SU-DHL-6 (cell line): Measurements from ENCODE around the gene ST7.

Source experiments
- H2AFZ ChIP-seq: fragments of 200-600 bp; sonication (generic); 2 replicates; pipeline ENCODE4 v1.6.1; 2014; ENCODE audit warnings: low read depth, mild to moderate bottlenecking, moderate library complexity, mixed read lengths, antibody characterized with exemption, low read length; ENCODE audit not compliant: severe bottlenecking
- H3F3A ChIP-seq: fragments of 200-600 bp; shearing (Covaris generic); 2 replicates; pipeline ENCODE4 v1.6.0; 2016; ENCODE audit warnings: antibody characterized with exemption, mild to moderate bottlenecking; ENCODE audit not compliant: insufficient read depth
- H3K27ac ChIP-seq: fragments of 200-600 bp; sonication (generic); 2 replicates; pipeline ENCODE4 v1.5.1; 2016; ENCODE audit warnings: low read depth, mild to moderate bottlenecking, low read length, moderate library complexity, mixed read lengths
- H3K27me3 ChIP-seq: fragments of 200-600 bp; sonication (generic), shearing (Covaris generic); 2 replicates; pipeline ENCODE4 v1.6.0; 2014; ENCODE audit warnings: mild to moderate bottlenecking, low read length
- H3K36me3 ChIP-seq: fragments of 200-600 bp; sonication (generic); 2 replicates; pipeline ENCODE4 v1.6.1; 2014; ENCODE audit warnings: mild to moderate bottlenecking, low read length, mixed read lengths
- H3K4me2 ChIP-seq: fragments of 300-600, 200-600 bp; shearing (Covaris generic), sonication (generic); 2 replicates; pipeline ENCODE4 v1.6.0; 2014; ENCODE audit warnings: low read length, low read depth, mild to moderate bottlenecking; ENCODE audit not compliant: poor library complexity, severe bottlenecking
- H3K4me3 ChIP-seq: fragments of 200-600 bp; sonication (generic); 2 replicates; pipeline ENCODE4 v1.5.1; 2014; ENCODE audit warnings: antibody characterized with exemption, low read length, mild to moderate bottlenecking, mixed read lengths; ENCODE audit not compliant: insufficient read depth, poor library complexity, severe bottlenecking
- H3K79me2 ChIP-seq: fragments of 200-600 bp; sonication (generic); 2 replicates; pipeline ENCODE4 v1.6.1; 2014; ENCODE audit warnings: mild to moderate bottlenecking, low read length, moderate library complexity; ENCODE audit not compliant: insufficient read depth
- H3K9ac ChIP-seq: fragments of 200-600 bp; sonication (generic); 2 replicates; pipeline ENCODE4 v1.7.0; 2014; ENCODE audit warnings: mild to moderate bottlenecking, low read length
- H3K9me2 ChIP-seq: fragments of 200-600 bp; sonication (generic); replicated peaks from 2 replicates; pipeline ENCODE4 v1.6.1; 2014; ENCODE audit warnings: low read length; ENCODE audit not compliant: insufficient read depth
- H3K9me3 ChIP-seq: fragments of 200-600 bp; sonication (generic); 2 replicates; pipeline ENCODE4 v1.6.1; 2014; ENCODE audit warnings: low read length, mixed read lengths; ENCODE audit not compliant: insufficient read depth
- H4K20me1 ChIP-seq: fragments of 200-600 bp; sonication (generic); 2 replicates; pipeline ENCODE4 v1.6.1; 2014; ENCODE audit warnings: low read depth, mild to moderate bottlenecking, antibody characterized with exemption, low read length, moderate library complexity, mixed read lengths
- EZH2phosphoT487 ChIP-seq: fragments of 200-600 bp; sonication (generic), shearing (Covaris generic); conservative IDR thresholded peaks from 2 replicates; pipeline ENCODE4 v1.6.1; 2018; ENCODE audit warnings: mild to moderate bottlenecking, antibody characterized with exemption, low read length, moderate library complexity, mixed read lengths
- TF ChIP-seq, protein P1 (sequence below): fragments of 200-600 bp; sonication (generic); IDR thresholded peaks from one replicate; pipeline ENCODE4 v1.5.1; 2017; ENCODE audit warnings: antibody characterized with exemption, mild to moderate bottlenecking, low read length, moderate library complexity; ENCODE audit not compliant: insufficient read depth, poor library complexity, severe bottlenecking

Gene ST7

DNA sequence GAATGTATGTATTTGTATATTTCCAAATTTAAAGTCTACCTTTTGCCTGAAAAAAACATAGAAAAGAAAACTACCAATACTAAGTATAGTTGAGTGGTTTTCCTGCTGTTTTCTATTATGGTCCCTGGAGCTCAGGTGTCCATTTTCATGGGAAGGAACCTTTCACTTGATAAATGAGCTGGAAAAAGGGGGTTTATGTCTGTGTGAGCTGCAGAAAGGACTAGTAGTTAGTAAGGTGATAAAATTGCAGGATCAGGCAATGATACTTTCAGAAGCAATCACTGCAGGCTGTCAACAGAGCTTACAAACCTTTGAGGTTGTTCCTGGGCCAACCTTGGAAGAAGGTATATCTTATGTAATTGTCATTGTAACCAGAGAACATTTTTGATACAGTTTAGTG lies 48.0 kb downstream of the ST7 start:
- no peak for TF ChIP-seq EZH2phosphoT487
- TF ChIP-seq, protein P1, sequence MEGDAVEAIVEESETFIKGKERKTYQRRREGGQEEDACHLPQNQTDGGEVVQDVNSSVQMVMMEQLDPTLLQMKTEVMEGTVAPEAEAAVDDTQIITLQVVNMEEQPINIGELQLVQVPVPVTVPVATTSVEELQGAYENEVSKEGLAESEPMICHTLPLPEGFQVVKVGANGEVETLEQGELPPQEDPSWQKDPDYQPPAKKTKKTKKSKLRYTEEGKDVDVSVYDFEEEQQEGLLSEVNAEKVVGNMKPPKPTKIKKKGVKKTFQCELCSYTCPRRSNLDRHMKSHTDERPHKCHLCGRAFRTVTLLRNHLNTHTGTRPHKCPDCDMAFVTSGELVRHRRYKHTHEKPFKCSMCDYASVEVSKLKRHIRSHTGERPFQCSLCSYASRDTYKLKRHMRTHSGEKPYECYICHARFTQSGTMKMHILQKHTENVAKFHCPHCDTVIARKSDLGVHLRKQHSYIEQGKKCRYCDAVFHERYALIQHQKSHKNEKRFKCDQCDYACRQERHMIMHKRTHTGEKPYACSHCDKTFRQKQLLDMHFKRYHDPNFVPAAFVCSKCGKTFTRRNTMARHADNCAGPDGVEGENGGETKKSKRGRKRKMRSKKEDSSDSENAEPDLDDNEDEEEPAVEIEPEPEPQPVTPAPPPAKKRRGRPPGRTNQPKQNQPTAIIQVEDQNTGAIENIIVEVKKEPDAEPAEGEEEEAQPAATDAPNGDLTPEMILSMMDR = no peak

DNA sequence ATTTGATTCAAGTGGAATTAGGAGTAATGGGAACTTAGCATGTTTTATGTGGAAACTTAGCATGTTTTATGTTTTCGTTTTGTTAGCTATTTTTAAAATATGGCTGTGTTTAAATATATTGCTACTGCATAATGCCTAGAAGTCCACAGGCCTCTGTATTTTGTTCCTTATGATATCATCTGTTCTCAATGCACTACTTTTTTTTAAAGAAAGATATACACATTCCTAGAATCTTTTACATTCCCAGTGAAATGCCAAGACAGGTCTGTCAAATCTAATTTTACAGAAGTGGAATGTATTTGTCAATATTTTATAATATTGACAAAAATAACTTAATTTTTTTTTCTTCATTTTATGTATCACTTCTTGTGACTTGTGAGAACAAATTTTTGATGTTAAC lies 51.6 kb downstream of the ST7 start:
- H3K36me3 ChIP-seq = no peaks in the 10 kb centered on the region
- H4K20me1 ChIP-seq = peaks cover 4% of the 10 kb centered on the region; the same call in 1 of the 2 replicates
- no peak overlapping the region for H3K4me3 ChIP-seq
- no peaks in the 10 kb centered on the region for H3F3A ChIP-seq
- H3K9me2 ChIP-seq = no peaks in the 10 kb centered on the region
- no peaks in the 10 kb centered on the region for H3K9me3 ChIP-seq
- no peak overlapping the region for H3K27ac ChIP-seq
- no peak for TF ChIP-seq EZH2phosphoT487
- TF ChIP-seq, protein P1 = no peak
- H3K9ac ChIP-seq = no peak overlapping the region
- no peaks in the 10 kb centered on the region for H3K27me3 ChIP-seq
- no peaks in the 10 kb centered on the region for H3K79me2 ChIP-seq
- no peak overlapping the region for H3K4me2 ChIP-seq
- no peak overlapping the region for H2AFZ ChIP-seq

More for the DNA sequence above, 48.0 kb downstream of the ST7 start:
- Histone ChIP-seq H3K9me3 (no peaks in the 10 kb centered on the region), H3K4me3 (no peak overlapping the region), H3K79me2 (no peaks in the 10 kb centered on the region), H3F3A (no peaks in the 10 kb centered on the region), H3K9me2 (no peaks in the 10 kb centered on the region), H3K4me2 (no peak overlapping the region), H3K27ac (no peak overlapping the region), H4K20me1 (0 out of 2 replicates have a peak, but pooled peaks cover 4% of the 10 kb centered on the region), H3K27me3 (no peaks in the 10 kb centered on the region), H3K9ac (no peak overlapping the region), H3K36me3 (no peaks in the 10 kb centered on the region), H2AFZ (no peak overlapping the region)

DNA sequence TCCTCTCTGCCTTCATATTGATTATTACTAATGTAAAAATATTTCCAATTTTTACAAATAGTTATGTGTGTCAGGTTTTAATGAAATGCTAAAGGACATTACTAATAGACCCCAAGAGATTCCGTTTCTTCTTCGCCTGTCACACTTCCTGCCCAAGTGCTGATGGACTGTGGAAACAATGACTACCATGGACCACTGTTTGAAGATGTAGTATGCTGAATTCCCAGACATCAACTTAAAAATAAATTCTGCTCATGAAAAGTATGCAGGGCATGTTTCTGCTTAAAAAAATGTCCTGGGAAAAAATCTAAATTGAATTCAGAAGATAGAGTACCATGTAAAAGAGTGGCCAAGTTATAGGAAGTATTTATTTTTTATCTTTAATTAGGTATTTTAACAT lies 52.1 kb downstream of the ST7 start:
- Histone ChIP-seq H3K9me2 (no peaks in the 10 kb centered on the region), H4K20me1 (peaks cover 4% of the 10 kb centered on the region; the same call in 1 of the 2 replicates), H3K9ac (no peak overlapping the region), H2AFZ (no peak overlapping the region), H3K27ac (no peak overlapping the region), H3K79me2 (no peaks in the 10 kb centered on the region), H3K4me3 (no peak overlapping the region), H3K4me2 (no peak overlapping the region), H3K27me3 (no peaks in the 10 kb centered on the region), H3K36me3 (no peaks in the 10 kb centered on the region), H3K9me3 (no peaks in the 10 kb centered on the region), H3F3A (no peaks in the 10 kb centered on the region)
- TF ChIP-seq EZH2phosphoT487 = no peak
- TF ChIP-seq, protein P1 = no peak
